K562 (cell line): ENCODE measurements around the gene SLC6A9.

Experiments
- ETS1 ChIP-seq: conservative IDR thresholded peaks from 2 replicates; pipeline ENCODE4 v1.6.1; 2011; ENCODE audit warnings: low read depth, mild to moderate bottlenecking, low read length; ENCODE audit not compliant: control insufficient read depth
- ETS2 ChIP-seq: IDR thresholded peaks from 2 replicates; pipeline ENCODE4 v1.6.1; 2016; ENCODE audit warnings: borderline replicate concordance, missing genetic modification characterization, mild to moderate bottlenecking, moderate library complexity, missing compliant biosample characterization; ENCODE audit not compliant: poor library complexity, severe bottlenecking
- HEY1 ChIP-seq: fragments of 250-450 bp; sonication (Bioruptor Pico); IDR thresholded peaks from 2 replicates; pipeline ENCODE4 v1.5.0; 2020; ENCODE audit warnings: mild to moderate bottlenecking, moderate library complexity, borderline replicate concordance
- NCOA6 ChIP-seq: fragments of 450-650 bp; IDR thresholded peaks from 2 replicates; pipeline ENCODE4 v1.6.1; 2017; ENCODE audit warnings: mild to moderate bottlenecking
- NR2C2 ChIP-seq, 2 experiments: fragments of 200-800 bp in 1 of 2; sonication (Bioruptor generic) in 1 of 2; sonication (generic) in 1 of 2; formaldehyde crosslinking in 1 of 2; IDR thresholded peaks; 2 replicates each; pipeline versions ENCODE4 v1.6.1 to v1.8.0; 2016 to 2022; ENCODE audit warnings: mild to moderate bottlenecking in 1 of 2, missing compliant biosample characterization in 1 of 2, missing genetic modification characterization in 1 of 2, missing genetic modification reagents in 1 of 2
- POLR2A ChIP-seq: fragments of 450-650 bp; conservative IDR thresholded peaks from 2 replicates; pipeline ENCODE4 v1.6.1; 2016
- SREBF1 ChIP-seq: fragments of 150-350 bp; IDR thresholded peaks from 2 replicates; pipeline ENCODE4 v1.6.1; 2014; ENCODE audit warnings: antibody characterized with exemption, low read depth, low read length, borderline replicate concordance
- USF2 ChIP-seq: sonication (generic); formaldehyde crosslinking; IDR thresholded peaks from 2 replicates; pipeline ENCODE4 v1.5.0; 2020; ENCODE audit warnings: missing genetic modification reagents
- ZBTB7A ChIP-seq: IDR thresholded peaks from 2 replicates; pipeline ENCODE4 v1.6.1; 2011; ENCODE audit warnings: low read depth, mild to moderate bottlenecking, low read length, moderate library complexity, borderline replicate concordance; ENCODE audit not compliant: control insufficient read depth
- ZNF354B ChIP-seq: fragments of 250-450 bp; sonication (Bioruptor Pico); IDR thresholded peaks from 2 replicates; pipeline ENCODE4 v1.4.0; 2020
- TF ChIP-seq, protein P1 (sequence below): fragments of 250-450 bp; sonication (Bioruptor Pico); IDR thresholded peaks from 2 replicates; pipeline ENCODE4 v1.5.0; 2020; ENCODE audit warnings: mild to moderate bottlenecking, borderline replicate concordance
- TF ChIP-seq, protein P2 (sequence below): fragments of 250-450 bp; sonication (Bioruptor Pico); IDR thresholded peaks from 2 replicates; pipeline ENCODE4 v1.5.0; 2021; ENCODE audit warnings: mild to moderate bottlenecking, borderline replicate concordance

- TF ChIP-seq ETS2 (tag) (no peak), ZBTB7A (no peak), ZNF354B (no peak), HEY1 (CRISPR knock-in tag) (no peak), NR2C2 (CRISPR knock-in tag; IDR thresholded peaks at IDR 0.05) (no peak), NR2C2 (tag; IDR thresholded peaks at IDR 0.05) (no peak), USF2 (CRISPR knock-in tag) (no peak), SREBF1 (no peak), POLR2A (no peak), ETS1 (no peak; the same call in 1 of the 2 replicates), NCOA6 (no peak)
- TF ChIP-seq, protein P1, sequence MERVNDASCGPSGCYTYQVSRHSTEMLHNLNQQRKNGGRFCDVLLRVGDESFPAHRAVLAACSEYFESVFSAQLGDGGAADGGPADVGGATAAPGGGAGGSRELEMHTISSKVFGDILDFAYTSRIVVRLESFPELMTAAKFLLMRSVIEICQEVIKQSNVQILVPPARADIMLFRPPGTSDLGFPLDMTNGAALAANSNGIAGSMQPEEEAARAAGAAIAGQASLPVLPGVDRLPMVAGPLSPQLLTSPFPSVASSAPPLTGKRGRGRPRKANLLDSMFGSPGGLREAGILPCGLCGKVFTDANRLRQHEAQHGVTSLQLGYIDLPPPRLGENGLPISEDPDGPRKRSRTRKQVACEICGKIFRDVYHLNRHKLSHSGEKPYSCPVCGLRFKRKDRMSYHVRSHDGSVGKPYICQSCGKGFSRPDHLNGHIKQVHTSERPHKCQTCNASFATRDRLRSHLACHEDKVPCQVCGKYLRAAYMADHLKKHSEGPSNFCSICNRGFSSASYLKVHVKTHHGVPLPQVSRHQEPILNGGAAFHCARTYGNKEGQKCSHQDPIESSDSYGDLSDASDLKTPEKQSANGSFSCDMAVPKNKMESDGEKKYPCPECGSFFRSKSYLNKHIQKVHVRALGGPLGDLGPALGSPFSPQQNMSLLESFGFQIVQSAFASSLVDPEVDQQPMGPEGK (CRISPR knock-in tag) = no peak
- TF ChIP-seq, protein P2, sequence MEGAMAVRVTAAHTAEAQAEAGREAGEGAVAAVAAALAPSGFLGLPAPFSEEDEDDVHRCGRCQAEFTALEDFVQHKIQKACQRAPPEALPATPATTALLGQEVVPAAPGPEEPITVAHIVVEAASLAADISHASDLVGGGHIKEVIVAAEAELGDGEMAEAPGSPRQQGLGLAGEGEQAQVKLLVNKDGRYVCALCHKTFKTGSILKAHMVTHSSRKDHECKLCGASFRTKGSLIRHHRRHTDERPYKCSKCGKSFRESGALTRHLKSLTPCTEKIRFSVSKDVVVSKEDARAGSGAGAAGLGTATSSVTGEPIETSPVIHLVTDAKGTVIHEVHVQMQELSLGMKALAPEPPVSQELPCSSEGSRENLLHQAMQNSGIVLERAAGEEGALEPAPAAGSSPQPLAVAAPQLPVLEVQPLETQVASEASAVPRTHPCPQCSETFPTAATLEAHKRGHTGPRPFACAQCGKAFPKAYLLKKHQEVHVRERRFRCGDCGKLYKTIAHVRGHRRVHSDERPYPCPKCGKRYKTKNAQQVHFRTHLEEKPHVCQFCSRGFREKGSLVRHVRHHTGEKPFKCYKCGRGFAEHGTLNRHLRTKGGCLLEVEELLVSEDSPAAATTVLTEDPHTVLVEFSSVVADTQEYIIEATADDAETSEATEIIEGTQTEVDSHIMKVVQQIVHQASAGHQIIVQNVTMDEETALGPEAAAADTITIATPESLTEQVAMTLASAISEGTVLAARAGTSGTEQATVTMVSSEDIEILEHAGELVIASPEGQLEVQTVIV (CRISPR knock-in tag) = no peak
Observed at GRCh38 chr1:43979261-43979527, 52.1 kb downstream of the SLC6A9 start.
